ENCODE results near the gene CAVIN2. TPM values are rescaled to one million over a fixed set of nuclear protein-coding genes. Genes with fewer than 3 reads are reported as not detected.

The CAVIN2 gene
- total RNA-seq, 6 experiments from 2014 or later: 3.1 to 15.9 (median 14.5) TPM

DNA sequence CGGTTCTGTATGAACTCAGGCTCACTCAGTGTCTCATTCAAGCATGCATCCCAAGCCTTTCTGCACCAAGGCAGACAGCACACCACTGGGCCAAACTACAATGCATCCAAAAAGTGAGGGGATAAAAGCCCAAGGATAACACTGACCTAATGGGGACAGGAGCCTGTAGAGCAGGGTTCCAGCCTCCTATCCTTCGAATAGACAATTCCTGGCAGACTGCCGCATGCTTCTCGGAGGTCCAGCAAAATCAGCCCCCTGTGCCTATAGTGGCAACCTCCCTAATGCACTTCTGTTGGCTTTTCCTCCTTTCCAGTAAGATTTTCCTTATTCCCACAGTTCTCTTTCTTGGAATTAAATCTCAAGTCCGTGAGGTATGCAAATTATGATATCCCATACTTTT, 44.8 kb upstream of the CAVIN2 start:
- DNase-seq: no peak
- no peak for TF ChIP-seq CTCF (IDR thresholded peaks at IDR 0.05)
- Mint-ChIP-seq H3K4me1 (ENCODE audit: low read depth) (peaks cover 52% of the 10 kb centered on the region), H3K4me3 (no peak overlapping the region), H3K9me3 (peaks cover 9% of the 10 kb centered on the region), H3K27me3 (ENCODE audit: insufficient read depth) (no peaks in the 10 kb centered on the region), H3K36me3 (ENCODE audit: low read depth) (peaks cover 19% of the 10 kb centered on the region), H3K27ac (no peak overlapping the region)

DNA sequence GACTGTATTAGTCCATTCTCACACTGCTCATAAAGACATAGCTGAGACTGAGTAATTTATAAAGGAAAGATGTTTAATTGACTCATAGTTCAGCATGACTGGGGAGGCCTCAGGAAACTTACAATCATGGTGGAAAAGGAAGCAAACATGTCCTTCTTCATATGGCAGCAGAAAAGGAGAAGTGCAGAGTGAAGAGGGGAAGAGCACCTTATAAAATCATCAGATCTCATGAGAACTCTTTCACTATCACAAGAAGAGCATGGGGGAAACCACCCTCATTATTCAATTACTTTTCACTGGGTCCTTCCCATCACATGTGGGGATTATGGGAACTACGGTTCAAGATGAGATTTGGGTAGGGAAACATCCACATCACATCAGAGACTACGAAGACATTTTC, 43.0 kb upstream of the CAVIN2 start:
- DNase-seq: no peak
- Mint-ChIP-seq H3K4me3 (no peak overlapping the region), H3K9me3 (peaks cover 9% of the 10 kb centered on the region), H3K4me1 (ENCODE audit: low read depth) (peaks cover 35% of the 10 kb centered on the region), H3K36me3 (ENCODE audit: low read depth) (peaks cover 19% of the 10 kb centered on the region), H3K27ac (no peak overlapping the region), H3K27me3 (ENCODE audit: insufficient read depth) (no peaks in the 10 kb centered on the region)
- TF ChIP-seq CTCF (IDR thresholded peaks at IDR 0.05): no peak

DNA sequence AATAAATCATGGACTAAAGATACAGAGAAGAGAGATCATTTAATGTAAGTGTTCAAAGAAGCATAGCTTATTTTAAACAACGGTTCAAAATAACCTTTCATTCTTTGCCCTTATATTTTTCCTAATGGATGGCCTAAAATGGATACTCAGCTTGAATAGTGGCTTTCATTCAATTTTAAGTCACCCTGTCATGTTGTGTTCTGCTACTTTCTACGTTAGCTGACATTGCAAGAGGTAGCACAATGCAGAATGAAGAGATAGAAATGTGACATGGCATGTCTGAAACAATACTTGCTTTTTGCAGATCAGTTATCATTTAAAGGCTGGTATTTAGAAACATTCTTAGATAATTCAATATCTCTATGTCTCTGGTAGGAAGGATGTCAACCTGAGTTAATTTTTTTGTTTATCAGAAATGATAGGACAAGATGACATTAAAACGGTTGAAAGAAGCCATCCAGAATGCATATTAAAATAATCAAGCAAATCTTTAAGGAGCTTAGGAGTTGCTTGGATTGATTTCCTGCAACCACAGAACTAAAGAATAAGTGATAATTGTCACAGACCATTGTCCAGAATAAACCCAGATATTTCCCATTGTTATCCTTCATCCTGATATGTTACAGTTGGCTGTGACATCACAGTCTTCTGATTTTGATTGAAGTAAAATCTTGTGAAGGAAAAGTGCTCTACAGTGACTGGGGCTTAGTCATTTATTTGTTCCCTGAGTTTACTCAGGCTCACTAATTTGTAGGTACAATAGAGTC, 41.7 kb upstream of the CAVIN2 start:
- no peak overlapping the region for H3K27ac Mint-ChIP-seq
- H3K4me1 Mint-ChIP-seq (ENCODE audit: low read depth): peaks cover 21% of the 10 kb centered on the region
- TF ChIP-seq CTCF (IDR thresholded peaks at IDR 0.05): no peak
- H3K36me3 Mint-ChIP-seq (ENCODE audit: low read depth): peaks cover 19% of the 10 kb centered on the region
- no peak for DNase-seq
- H3K9me3 Mint-ChIP-seq: peaks cover 9% of the 10 kb centered on the region
- no peaks in the 10 kb centered on the region for H3K27me3 Mint-ChIP-seq (ENCODE audit: insufficient read depth)
- no peak overlapping the region for H3K4me3 Mint-ChIP-seq

GRCh38 chr2:191885650-191886049, 38.8 kb upstream of the CAVIN2 start:
- no peaks in the 10 kb centered on the region for H3K27me3 Mint-ChIP-seq (ENCODE audit: insufficient read depth)
- no peak overlapping the region for H3K27ac Mint-ChIP-seq
- H3K4me3 Mint-ChIP-seq: no peak overlapping the region
- peaks cover 6% of the 10 kb centered on the region for H3K4me1 Mint-ChIP-seq (ENCODE audit: low read depth)
- H3K36me3 Mint-ChIP-seq (ENCODE audit: low read depth): peaks cover 10% of the 10 kb centered on the region
- DNase-seq: no peak
- H3K9me3 Mint-ChIP-seq: peaks cover 6% of the 10 kb centered on the region; the same call in 1 of the 2 replicates
- no peak for TF ChIP-seq CTCF (IDR thresholded peaks at IDR 0.05)

DNA sequence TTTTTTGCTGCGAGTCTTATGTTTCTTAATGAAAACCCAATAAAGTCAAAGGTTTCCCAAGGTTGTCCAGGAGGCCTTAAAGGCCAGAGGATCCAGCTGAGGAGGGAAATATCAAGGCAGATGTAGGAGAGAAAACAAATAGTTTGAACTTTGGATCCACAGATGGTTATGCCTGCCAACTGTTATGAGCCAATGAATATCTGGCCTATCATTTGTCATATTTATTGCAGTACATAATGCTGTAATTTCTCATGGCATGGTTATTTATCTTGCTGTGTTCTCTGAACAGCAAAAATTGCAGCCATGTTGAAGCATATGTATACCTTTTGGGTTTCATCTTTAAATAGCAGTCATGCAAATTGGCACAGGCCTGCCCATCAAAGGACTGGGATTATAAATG, 38.2 kb upstream of the CAVIN2 start:
- Mint-ChIP-seq H3K4me1 (ENCODE audit: low read depth) (peaks cover 5% of the 10 kb centered on the region), H3K36me3 (ENCODE audit: low read depth) (peaks cover 9% of the 10 kb centered on the region), H3K27me3 (ENCODE audit: insufficient read depth) (peaks cover 1% of the 10 kb centered on the region; the same call in 1 of the 2 replicates), H3K9me3 (peaks cover 6% of the 10 kb centered on the region; the same call in 1 of the 2 replicates), H3K4me3 (no peak overlapping the region), H3K27ac (no peak overlapping the region)
- TF ChIP-seq CTCF (IDR thresholded peaks at IDR 0.05): no peak
- DNase-seq: no peak

Data from HFFc6 (cell line).